Fibroblast of villous mesenchyme (primary cell): ENCODE results near the gene ING5. TPM values are rescaled to one million over a fixed set of nuclear protein-coding genes. Genes with fewer than 3 reads are reported as not detected.

Experiments used
- DNase-seq: peaks from one replicate; pipeline ENCODE4 v3.0.0-alpha.2; 2010; ENCODE audit warnings: low read depth
- H3K4me3 ChIP-seq: 2 replicates; pipeline ENCODE4 v1.5.1; 2011; ENCODE audit warnings: low read depth, mild to moderate bottlenecking, low read length
- CTCF ChIP-seq: IDR thresholded peaks from 2 replicates; pipeline ENCODE4 v1.5.1; 2012; ENCODE audit warnings: low read depth, mild to moderate bottlenecking, low read length; ENCODE audit not compliant: insufficient read depth
- total RNA-seq: library from RNA; depleted of rRNA; stranded (reverse); fragments of >200 nt; gene quantifications from 2 replicates; pipeline ENCODE4 v1.2.3, GENCODE V29; 2012

The ING5 gene
- total RNA-seq, 1 donor = 21.2 TPM

DNA sequence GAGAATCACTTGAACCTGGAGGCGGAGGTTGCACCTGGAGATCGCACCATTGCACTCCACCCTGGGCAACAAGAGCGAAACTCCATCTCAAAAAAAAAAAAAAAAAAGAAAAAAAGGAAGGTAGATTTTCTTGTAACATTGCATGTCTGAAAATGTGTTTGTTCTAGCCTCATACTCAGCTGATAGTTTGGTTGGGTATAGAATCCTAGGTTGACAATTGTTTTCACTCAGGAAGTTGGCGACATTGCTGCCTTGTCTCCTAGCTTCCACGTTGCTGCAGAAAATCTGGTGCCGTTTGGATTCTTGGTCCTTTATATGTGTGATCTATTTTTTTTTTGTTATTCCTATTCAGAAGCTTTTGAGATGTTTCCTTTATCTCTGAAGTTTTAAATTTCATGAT lies 4.7 kb downstream of the ING5 start:
- DNase-seq = no peak
- no peak for TF ChIP-seq CTCF
- no peak overlapping the region for H3K4me3 ChIP-seq

DNA sequence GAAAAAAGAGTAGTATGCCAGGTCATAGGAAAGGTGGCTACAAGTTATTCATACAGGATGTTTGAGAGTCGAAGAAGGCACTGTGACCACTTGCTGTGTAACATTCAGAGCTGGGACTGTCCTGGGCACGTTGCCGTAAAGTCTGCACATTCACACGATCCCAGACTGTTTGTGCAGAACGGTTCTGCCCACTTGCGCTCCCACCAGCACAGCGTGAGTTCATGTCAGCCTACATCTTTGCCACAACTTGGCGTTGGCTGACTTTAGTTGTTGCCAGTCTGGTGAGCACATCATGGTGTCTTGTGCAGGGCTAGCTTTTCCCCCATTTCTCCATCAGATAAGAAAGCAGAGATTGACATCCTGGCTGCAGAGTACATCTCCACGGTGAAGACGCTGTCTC lies 7.0 kb downstream of the ING5 start:
- no peak overlapping the region for H3K4me3 ChIP-seq
- no peak for DNase-seq
- no peak for TF ChIP-seq CTCF

GRCh38 chr2:241719093-241719492 lies 17.3 kb downstream of the ING5 start:
- H3K4me3 ChIP-seq = no peak overlapping the region
- no peak for TF ChIP-seq CTCF
- no peak for DNase-seq

DNA sequence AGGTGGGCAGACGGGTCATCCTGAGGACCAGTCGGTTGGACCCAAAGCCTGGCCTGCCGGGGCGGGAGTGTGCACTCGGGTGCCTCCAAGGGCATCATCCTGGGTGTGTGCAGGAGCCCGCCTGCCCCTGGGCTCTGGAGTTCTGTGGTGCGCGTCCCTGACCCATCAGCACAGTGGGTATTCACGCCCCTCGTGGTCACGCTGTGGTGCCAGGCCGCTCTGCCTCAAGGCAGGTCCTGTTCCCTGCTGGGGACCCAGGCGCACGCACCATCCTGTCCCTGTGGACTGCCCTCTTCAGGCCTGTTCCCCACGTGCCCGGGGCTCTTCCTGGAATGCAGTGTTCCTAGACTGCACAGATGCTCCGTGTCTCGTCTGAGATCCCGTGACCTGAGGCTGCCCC lies 18.3 kb downstream of the ING5 start:
- TF ChIP-seq CTCF = no peak
- DNase-seq = no peak
- no peak overlapping the region for H3K4me3 ChIP-seq

DNA sequence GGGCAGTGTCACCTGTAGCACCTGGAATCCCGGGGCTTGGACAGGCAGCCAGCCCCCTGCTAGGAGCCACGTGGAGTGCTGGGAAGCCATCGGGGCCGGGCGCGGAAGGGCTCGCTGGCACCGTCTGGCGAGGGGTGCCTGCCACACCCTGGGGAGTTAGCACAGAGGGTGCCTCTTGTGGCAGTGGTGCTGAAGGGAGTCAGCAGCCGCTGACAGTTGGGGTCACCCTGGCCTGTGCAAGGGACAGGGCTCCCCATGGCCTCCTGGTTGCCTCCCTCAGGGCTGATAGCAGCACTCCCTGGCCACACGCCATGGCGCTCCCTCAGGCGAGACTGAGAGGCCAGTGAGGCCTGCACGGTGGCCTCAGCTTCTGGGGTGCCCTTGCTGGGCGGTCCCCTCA lies 18.7 kb downstream of the ING5 start:
- TF ChIP-seq CTCF = no peak
- no peak overlapping the region for H3K4me3 ChIP-seq
- no peak for DNase-seq

DNA sequence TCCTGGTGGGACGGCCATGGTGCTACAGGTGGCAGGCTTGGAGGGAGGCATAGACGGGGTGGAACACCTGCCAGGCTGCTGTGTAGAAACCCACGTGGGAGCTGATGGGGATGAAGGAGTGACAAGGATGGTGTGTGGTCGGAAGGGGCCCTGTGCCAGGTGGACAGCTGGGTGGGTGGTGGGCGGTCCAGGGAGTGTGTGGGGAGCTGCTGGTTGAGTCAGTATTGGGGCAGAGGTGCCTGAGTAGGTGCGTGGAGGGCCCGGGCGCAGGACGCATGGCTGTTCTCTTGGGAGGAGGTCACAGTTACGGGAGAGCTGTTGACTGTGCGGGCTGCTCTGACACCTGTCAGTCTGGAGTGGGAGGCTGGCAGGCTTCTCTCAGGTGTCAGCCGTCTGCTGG lies 20.0 kb downstream of the ING5 start:
- no peak for DNase-seq
- no peak for TF ChIP-seq CTCF
- H3K4me3 ChIP-seq = no peak overlapping the region

- no peak overlapping the region for H3K4me3 ChIP-seq
- no peak for DNase-seq
- TF ChIP-seq CTCF = no peak
Observed at GRCh38 chr2:241722896-241723454, 21.1 kb downstream of the ING5 start.
